GM19238 (cell line): Measurements from ENCODE around the gene CARD9.
A peak's percentile ranks its signal among the peaks of the same experiment; 100 is the strongest.
"Not testable (repeated sequence)": the region's sequence is repeated elsewhere in the genome, so short reads cannot be mapped to it uniquely, and the experiment has no call there.

ENCODE experiments used
- DNase-seq: peaks from one replicate; pipeline ENCODE4 v3.0.0; 2011; ENCODE audit warnings: low spot score; ENCODE audit not compliant: insufficient read length

Gene CARD9

DNA sequence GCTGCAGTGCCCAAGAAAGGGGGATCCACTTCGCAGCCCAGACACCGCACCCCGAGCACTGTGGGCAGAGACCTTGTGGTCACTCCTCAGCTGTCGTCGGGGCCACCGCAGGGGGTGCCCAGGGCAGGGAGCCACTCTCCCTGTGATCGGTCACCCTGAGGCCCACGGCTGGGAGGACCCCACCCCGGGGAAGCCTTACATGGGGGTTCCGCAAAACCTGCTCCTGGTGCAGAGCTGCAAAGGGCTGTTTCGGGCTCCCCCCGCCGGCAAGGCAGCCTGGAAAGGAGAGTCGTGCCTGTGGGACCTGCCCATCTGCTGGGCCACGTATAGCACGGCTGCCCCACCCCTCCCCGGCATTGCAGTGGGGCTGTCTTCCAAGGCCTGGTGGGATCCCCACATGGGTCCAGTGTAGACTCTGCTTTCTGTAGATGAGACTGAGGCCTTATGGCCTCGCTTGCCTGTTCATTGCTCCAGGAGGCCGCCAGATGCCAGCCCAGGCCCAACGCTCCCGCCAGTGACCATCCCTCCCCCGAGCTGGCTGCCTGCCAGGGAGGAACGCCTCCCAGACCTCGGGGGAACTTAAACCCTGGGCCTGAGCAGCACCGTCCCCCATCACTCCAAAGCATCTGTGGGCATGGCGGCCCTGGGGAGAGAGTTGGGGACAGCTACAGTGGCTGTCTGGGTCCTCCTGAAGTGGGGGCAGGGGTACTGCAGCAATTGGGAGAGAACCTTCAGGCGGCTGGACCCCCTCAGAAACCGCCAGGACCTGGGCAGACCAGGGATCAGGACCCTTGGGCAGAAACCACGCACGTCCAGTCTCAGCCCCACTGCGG, 8.3 kb downstream of the CARD9 start:
- no peak for DNase-seq

DNA sequence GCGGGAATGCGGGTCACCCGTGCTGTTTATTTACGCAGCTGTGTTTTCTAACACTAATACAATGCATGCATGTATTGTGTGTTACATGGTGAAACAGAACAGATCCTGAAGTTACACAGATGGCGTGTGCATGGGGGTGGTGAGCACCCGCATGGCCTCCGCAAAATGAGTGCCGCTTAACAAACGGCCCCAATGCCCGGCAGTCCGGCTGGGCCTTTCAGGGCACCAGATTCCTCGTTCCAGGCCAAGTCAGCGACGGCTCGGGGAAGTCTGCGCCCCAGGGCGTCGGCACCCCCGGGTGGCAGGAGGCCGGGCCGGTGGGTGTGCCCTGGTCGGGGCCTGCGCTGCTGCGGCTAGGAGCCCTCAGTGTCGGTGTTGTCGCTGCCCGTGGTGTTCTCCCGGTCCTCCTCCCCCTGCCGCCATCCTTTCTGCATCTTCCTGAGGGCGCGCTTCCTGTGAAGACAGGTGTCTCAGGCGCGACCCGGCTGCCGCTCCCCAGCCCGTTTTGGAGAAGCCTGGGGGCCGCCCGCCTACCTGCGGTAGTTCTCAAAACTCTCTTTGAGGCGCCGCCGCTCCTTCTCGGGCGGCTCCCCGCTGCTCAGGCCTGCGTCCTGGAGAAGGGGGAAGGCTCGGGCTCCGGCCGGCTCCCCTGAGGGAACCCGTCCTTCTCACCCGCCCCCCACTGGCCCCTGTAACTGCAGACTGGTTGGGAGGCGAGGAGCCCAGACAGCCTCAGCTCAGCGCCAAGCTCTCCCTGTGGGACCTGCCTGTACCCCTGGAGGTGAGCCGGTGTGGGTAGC, 9.3 kb downstream of the CARD9 start:
- DNase-seq, result no peak

DNA sequence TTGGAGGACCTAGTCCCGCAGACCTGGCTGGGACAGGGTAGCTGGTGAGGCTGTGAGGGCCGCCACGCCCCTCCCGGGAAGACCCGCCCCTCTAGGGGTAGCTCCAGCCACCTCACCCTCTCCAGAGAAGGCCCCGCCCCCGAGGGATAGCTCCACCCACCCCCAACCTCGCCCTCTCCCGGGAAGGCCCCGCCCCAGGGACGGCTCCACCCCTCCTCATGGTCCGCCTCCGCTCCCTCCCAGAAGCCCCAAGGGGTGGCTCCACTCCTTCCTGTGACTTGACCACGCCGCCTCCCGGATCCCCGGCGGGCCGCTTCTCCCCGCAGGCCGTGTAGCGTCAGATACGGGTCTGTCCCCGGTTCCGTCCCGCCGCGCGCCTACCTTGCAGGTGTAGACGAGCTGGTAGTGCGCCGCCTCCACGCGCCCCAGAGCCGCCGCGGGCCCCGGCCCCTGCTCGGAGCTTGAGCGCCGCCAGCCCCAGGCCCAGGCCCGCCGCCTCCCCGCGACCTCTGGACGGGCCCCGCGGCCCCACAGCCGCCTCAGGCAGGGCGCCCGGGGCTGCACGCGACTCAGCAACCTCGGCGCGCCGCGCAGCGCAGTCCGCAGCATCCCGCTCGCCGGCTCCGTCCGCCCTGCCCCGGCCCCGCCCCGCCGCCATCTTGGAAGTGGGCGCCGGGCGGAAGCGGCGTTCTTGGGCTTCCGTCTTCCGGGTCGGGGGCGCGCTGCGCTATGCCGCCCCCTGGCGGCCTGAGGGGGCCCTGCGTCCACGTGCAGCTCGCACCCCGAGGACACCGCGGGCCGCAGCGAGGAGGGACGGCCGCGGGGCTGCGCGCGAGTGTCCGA, 10.1 kb downstream of the CARD9 start, which contains the start of gene DNLZ:
Gene DNLZ, minus strand, starts transcription at position 639 of the 843 bp plus-strand sequence. Its CDS starts 30 bp downstream, at position 609.
- DNase-seq, result peak; percentile 100

DNA sequence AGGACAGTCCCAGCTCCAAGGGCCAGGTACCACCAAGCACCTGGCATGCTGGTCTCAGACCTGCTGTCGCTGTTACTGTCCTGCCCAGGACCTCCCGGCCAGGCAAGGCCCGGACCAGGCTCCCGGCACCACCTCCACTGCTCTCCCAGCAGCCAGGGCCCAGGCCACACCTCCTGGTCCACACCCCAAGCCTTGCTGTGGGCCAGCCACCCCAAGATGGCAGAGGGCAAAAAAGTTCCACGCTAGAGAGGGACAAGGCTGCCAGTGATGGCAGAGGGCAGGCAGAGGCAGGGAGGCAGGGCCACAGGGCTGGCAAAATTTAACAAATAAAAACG, 11.1 kb downstream of the CARD9 start:
- no peak for DNase-seq

DNA sequence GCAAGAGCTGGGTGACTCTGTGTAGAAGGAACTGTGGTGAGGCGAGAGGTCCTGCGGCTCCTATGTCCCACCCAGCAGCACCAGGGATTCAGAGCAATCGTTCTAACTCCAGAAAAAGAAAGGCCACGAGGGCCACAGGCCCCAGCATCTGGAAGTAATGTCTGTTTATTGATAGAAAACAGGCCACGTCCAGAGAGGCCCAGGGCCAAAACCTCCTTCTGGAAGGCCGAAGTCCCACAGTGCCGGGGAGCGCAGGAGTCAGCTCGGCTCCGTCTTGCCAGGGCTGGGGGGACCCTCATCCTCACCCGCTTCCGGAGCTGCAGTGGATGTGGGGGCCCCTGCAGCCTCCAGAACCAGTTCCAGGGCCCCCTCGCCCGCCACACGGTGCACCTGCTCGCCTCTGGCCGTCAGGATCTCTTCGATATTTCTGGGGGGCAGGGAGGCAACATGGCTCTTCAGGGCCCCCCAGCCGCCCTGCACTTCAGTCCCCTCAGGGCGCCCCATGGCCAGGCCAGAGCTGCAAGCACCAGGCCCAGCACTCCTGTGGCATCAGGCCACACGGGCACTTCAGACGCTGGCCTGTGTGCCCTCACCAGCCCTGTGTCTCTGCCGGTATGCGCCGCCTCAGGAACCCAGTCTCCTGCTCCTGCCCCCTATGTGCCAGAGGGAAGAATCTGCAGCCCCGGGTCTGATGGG, 11.6 kb downstream of the CARD9 start:
- DNase-seq, result no peak

DNA sequence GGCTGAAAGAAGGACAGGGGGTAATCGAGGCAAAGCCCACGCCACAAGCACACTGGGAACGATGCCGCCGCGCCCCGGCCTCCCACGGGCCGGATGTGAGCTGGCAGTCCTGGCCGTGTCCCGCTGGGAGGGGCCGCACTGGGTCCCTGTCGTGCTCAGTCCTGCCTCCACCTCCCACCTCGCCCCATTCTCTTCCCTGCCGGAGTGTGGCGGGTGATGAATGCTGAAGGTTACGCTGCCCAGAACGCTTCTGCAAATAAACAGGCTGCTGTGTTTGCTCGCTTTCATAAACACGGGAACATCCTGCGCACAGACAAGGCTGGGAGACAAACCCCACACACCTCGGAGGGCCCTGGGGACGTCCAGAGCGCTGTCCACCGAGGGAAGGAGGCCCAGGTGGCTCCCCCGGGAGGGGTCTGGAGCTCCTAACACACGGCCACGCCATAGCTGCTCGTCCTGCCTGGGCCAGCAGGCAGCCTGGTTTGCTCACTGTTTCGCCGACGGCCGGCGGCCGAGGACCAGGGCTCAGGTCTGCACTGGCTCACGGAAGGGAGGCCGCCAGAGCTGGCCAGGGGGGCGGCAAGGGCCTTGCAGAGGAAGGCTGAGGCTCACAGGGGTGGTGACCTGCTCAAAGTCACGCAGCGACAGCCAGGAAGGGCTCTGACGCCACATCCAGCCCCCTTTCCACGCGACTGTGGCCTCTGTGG, 12.3 kb downstream of the CARD9 start:
- DNase-seq, result no peak

DNA sequence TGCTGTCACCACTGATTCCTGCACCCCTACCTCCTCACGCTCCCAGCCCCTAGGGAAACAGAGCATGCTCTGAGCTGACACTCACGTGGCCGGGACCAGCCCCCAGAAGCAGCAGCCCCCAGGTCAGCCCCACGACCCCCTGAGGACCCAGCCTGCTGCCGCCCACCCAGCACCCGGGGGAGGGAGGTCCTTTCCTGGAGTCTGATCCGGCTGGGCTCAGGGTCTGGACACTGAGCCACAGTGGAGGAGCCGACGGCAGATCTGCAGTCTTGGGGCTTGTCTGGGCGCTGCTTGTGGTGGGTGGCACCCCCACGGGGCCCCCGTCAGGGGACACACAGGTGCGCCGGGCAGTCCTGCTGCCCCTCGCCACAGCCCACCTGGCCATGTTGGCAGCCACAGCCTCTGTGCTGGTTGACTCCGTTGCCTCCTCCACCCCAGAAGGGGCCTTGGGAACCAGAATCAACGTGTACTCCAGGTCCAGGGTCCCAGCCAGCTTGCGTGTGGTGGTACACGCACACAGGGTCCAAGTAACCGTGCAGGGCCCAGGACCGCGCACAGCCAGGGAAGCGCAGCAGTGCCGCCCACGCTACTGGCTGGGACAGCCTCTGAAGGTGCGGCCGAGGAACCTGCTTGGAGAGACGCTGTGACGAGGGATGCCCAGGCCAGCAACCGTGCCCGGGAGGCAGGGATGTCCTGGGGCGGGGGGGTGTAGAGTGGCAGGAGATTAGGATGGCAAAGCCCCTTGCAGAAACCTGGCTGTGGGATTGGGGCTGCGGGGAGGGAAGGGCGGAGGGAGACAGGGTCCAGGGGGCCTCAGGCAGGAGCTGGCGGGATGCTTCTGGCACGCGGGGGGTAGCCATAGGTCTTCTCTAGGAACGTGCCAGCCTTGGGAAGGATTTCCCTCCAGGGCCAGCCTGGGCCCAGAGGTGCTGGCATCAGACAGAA, 13.4 kb downstream of the CARD9 start:
- no peak for DNase-seq

DNA sequence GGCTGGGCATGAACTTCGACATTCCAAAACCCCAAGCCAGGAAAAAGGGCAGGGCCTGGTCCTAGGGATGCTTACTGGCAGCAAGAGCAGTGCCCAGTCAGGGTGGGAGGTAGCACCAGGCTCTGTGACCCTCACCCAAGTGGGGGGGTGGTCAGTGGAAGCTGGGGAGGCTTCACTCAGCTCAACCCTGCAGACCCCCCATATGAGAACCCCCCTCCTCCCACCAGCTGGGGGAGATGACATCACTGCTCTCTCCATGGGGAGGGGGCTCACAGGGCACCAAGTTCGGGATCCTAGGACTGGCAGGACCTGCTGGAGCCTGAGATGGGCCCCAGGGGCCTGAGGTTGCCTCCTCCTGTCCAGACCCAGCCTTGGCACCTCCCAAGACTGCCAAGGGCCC, 14.6 kb downstream of the CARD9 start:
- no peak for DNase-seq

DNA sequence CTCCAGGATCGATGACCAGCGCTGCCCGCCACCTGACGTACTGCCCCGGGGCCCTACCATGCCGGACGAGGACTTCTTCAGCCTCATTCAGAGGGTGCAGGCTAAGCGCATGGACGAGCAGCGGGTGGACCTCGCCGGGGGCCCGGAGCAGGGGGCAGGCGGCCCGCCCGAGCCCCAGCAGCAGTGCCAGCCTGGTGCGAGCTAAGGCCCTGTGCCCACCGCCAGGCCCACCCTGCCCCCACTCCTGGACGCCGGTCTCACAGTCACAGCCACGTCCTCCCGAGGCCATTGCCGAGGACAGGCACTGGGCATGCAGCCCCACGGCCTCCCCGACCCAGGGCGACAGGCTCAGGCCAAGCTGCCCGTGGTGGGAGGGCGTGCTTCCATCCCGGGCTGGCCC, 15.5 kb downstream of the CARD9 start:
- DNase-seq, result no peak

DNA sequence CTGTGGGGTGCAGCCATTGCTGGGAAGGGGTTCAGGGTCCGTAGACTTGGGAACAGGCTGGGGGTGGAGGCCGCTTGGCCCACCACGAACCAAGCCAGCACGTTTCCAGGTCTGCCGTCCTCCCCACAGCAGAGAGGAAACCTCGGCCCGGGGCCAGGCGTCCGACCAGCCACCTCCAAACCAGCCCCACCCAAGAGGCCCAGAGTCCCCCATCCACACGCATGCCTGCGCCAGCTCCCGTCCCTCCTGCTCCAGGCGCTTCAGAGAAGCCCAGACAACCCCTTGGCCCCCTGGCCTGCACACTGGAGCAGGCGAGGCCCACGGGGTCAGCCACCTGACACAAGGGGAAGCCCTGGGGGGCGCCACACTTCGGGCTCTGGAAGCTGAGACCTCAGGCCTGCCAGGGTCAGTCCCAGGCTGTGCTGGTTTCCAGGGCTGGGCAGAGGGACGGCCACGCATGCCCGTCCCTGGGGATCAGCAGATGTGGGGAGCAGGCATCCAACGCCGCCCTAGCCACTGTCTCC, 16.2 kb downstream of the CARD9 start:
- DNase-seq, result no peak

DNA sequence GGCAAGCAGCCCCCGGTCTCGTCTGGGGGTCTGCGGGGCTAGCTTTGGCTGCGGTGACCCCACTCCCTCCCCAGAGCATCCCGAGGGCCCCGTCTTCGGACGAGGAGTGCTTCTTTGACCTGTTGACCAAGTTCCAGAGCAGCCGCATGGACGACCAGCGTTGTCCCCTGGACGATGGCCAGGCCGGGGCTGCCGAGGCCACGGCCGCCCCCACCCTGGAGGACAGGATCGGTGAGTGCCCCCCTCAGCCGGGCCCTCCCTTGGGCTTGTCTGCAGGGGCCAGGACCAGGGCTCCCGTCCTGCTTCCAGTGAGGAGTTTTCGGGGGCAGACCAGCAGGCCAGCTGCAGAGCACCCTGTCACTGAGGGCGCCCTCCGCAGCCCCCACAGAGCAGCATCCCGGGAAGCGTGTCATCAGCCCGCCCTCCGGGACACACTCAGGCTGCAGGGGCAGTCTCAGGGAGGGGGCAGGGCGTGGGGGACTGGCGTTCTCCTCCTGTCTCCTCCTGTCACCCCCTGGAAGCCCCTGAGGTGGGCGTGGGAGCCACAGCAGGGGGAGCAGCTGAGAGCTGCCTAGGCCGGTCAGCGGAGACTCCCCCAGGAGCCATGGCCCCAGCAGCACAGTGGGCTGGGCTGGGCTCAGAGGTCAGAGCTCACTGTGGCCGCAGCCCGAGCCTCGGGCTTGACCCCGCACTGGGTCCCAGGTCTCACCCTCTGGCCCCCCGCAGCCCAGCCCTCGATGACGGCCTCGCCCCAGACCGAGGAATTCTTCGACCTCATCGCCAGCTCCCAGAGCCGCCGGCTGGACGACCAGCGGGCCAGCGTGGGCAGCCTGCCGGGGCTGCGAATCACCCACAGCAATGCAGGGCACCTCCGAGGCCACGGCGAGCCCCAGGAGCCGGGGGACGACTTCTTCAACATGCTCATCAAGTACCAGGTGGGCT, 17.6 kb downstream of the CARD9 start:
- no peak for DNase-seq

DNA sequence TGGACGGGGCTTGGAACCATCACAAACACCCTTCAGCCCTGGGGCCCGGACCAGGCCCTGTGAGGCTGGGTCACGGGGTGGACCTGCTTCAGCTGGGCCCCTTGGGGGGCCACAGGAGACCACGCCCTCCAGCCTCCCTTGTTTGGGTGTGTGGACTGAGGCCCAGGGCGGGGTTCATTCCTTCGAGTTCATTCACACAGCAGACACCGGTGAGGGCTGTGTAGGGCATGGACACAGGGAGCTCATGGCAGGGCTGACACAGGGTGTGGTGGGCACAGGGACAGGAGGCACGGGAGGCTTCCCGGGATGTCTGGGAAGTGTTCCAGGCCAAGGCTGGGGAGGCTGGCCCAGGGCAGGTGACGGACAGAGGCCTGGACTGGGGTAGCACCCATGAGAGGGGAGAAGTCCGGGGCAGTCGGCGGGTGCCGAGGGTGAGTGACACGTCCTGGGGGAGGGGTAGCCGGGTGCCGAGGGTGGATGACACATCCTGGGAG, 18.8 kb downstream of the CARD9 start:
- DNase-seq, result no peak

DNA sequence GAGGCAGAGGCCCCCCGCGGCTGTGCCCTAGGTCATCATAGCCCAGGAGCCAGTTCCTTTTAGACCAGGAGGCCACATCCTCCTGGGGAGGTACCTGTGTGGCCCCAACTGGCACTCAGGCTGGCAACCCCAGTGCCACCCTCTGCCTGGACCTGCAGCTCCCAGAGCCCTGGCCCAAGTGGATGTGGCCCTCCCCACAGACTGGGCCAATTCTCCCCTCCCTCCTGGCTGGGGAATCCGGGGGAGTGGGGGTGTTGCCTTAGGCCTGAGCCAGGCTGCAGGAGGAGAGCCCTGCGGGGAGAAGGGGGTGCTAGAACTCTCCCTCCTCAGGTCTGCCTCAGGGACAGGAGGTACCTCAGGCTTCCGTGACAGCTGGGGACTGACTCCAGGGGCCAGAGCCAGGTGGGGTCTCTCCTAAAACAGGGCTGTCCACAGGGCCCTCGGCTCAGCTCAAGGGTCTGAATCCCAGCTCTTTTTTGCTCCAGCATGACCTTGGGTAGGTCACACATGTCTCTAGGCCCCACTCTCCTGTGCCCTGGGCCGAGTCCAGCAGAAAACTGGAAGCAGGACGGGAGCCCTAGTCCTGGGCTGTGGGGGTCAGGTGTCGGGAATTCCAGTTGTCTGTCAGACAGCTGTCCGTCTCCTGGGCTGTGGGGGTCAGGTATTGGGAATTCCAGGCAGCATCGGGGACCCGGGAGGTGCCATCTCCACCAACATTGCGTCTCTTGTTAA, 19.5 kb downstream of the CARD9 start:
- no peak for DNase-seq

DNA sequence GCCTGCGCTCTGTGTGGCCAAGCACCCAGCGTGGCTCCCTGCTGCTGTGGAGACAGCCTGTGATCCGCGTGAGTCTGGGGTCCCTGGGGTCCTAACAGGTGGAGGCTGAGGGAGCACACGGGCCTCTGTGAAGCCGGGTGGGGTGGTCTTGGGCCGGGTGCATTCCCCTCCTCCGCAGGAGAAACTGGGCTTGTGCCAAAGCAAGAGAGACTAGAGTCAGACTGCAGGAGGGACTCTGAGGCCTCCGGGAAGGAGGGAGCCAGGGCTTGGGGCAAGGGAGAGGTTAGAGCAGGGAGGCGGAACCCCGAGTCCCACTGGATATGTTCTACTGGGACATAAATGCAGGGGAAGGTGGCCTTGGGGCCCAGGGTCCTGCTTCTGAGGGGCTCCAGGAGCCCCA, 20.4 kb downstream of the CARD9 start:
- no peak for DNase-seq

DNA sequence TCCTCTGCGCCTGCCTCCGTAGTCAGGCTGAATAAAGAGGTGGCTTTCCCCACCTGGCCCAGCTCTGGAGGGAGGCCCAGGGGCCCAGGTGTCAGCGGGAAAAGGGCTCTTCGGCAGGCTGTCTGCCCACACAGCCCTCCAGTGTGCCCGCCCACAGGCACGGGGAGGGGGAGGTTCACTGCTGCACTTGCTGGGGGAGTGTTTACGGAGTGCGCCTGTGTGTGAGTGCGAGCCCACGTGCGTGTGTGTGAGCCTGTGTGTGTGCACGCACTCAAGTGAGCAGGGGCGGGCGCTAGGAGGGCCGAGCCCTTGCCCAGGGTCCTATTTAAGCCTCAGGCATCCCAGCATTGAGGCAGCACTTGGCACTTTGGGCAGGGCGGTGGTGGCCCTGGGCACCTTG, 20.8 kb downstream of the CARD9 start:
- no peak for DNase-seq

DNA sequence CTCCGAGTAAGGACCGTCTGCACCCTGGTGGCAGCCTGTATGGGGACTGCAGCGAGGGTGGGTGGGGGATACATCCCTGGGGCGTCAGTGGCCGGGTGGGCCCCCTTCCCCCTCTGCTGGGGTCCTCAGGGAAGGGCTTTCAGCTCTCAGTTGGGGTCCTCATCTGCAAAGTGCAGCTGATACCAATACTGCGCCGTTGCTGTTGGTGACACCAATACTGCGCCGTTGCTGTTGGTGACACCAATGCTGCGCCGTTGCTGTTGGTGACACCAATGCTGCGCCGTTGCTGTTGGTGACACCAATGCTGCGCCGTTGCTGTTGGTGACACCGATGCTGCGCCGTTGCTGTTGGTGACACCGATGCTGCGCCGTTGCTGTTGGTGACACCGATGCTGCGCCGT, 21.6 kb downstream of the CARD9 start:
- not testable (repeated sequence) for DNase-seq

DNA sequence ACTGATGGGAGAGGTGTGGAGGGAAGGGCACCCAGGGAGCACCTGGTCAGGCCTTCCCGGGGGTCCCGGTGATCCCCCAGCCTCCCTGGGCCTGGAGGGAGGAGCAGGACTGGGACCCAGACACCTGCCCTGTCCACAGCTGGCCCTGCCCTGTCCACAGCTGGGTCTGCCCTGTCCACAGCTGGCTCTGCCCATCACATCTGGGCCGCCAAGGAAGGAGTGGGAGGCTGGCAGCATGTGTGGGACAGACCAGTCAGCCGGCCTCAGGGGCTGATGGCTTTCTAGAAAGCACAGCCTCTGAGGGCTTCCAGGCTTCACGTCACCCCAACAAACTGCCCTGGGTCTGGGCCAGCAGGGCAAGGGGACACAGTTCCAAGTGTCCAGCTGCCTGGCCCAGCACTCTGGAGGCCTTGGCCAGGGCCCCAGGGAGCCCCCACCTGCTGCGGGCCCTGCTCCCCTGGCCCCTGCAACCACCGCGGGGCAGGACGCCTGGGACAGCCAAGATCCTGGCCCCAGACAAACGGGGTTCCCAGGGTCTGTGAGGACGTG, 22.1 kb downstream of the CARD9 start:
- no peak for DNase-seq
